IMR-90 (cell line): Measurements from ENCODE around the gene TFRC. TPM values are rescaled to one million over a fixed set of nuclear protein-coding genes. Genes with fewer than 3 reads are reported as not detected.

ENCODE experiments used
- ATAC-seq: fragments of 200-7000 bp; cut with Tn5 transposase; 2 replicates; pipeline ENCODE4 v1.9.1; 2020; ENCODE audit warnings: low read depth, mild to moderate bottlenecking, moderate library complexity
- BruUV-seq: library from RNA; stranded (reverse); fragments of 400-500 nt; replicated peaks from 2 replicates; lab custom pipeline; 2021; lab: Mats Ljungman, UMichigan
- CTCF ChIA-PET: fragments of 300-600 bp; formaldehyde crosslinking; extraction: SDS; loops from one replicate; lab custom pipeline; 2021; ENCODE audit warnings: antibody characterized with exemption; lab: Yijun Ruan, JAX
- POLR2A ChIA-PET: fragments of 300-600 bp; sonication (Branson Sonifier 250); formaldehyde crosslinking; loops from one replicate; lab custom pipeline; 2022; ENCODE audit warnings: antibody characterized with exemption; ENCODE audit not compliant: unreplicated experiment; lab: Charles Lee
- DNase-seq: peaks from one replicate; pipeline ENCODE4 v3.0.0; 2013
- H2AFZ ChIP-seq: replicated peaks from 2 replicates; pipeline ENCODE3; 2013; ENCODE audit warnings: low read length, mild to moderate bottlenecking; ENCODE audit not compliant: poor library complexity
- H2AK5ac ChIP-seq: 2 replicates; pipeline ENCODE4 v1.6.1; 2013; ENCODE audit warnings: low read depth, low read length, inconsistent platforms
- H2AK9ac ChIP-seq: replicated peaks from 2 replicates; pipeline ENCODE3; 2013; ENCODE audit warnings: mild to moderate bottlenecking, low read depth, low read length, moderate library complexity; ENCODE audit not compliant: poor library complexity
- H2BK120ac ChIP-seq: 2 replicates; pipeline ENCODE4 v1.6.1; 2013; ENCODE audit warnings: low read depth, low read length, inconsistent platforms
- H2BK15ac ChIP-seq: 3 replicates; pipeline ENCODE4 v1.6.1; 2013; ENCODE audit warnings: low read depth, low read length, inconsistent platforms
- H2BK20ac ChIP-seq: 2 replicates; pipeline ENCODE4 v1.6.1; 2013; ENCODE audit warnings: low read depth, mild to moderate bottlenecking, inconsistent platforms, low read length, moderate library complexity
- H2BK5ac ChIP-seq: 2 replicates; pipeline ENCODE4 v1.6.1; 2013; ENCODE audit warnings: mild to moderate bottlenecking, low read depth, low read length, inconsistent platforms; ENCODE audit not compliant: poor library complexity, severe bottlenecking
- H3K14ac ChIP-seq: replicated peaks from 2 replicates; pipeline ENCODE4 v1.6.1; 2013; ENCODE audit warnings: low read depth, low read length, inconsistent platforms
- H3K18ac ChIP-seq: 2 replicates; pipeline ENCODE4 v1.6.1; 2013; ENCODE audit warnings: low read depth, low read length, control low read depth
- H3K23ac ChIP-seq: 2 replicates; pipeline ENCODE4 v1.6.1; 2013; ENCODE audit warnings: low read depth, low read length, inconsistent platforms
- H3K27ac ChIP-seq: 2 replicates; pipeline ENCODE4 v1.5.1; 2013; ENCODE audit warnings: mild to moderate bottlenecking, control low read depth, low read length; ENCODE audit not compliant: insufficient read depth
- H3K27me3 ChIP-seq: 2 replicates; pipeline ENCODE4 v1.6.1; 2013; ENCODE audit warnings: low read length; ENCODE audit not compliant: control insufficient read depth, insufficient read depth
- H3K36me3 ChIP-seq: 2 replicates; pipeline ENCODE4 v1.6.1; 2013; ENCODE audit warnings: low read length, mixed read lengths; ENCODE audit not compliant: control insufficient read depth, insufficient read depth
- H3K4ac ChIP-seq: 2 replicates; pipeline ENCODE4 v1.6.1; 2013; ENCODE audit warnings: low read depth, low read length, inconsistent platforms
- H3K4me1 ChIP-seq: 2 replicates; pipeline ENCODE4 v1.6.1; 2013; ENCODE audit warnings: low read length, mixed read lengths; ENCODE audit not compliant: control insufficient read depth, insufficient read depth
- H3K4me2 ChIP-seq: 2 replicates; pipeline ENCODE4 v1.6.1; 2013; ENCODE audit warnings: low read depth, mild to moderate bottlenecking, control low read depth, low read length, moderate library complexity
- H3K4me3 ChIP-seq: 2 replicates; pipeline ENCODE4 v1.5.1; 2013; ENCODE audit warnings: low read depth, mild to moderate bottlenecking, control low read depth, low read length, moderate library complexity; ENCODE audit not compliant: insufficient read depth
- H3K56ac ChIP-seq: 2 replicates; pipeline ENCODE4 v1.6.1; 2013; ENCODE audit warnings: low read length, inconsistent platforms; ENCODE audit not compliant: insufficient read depth; ENCODE audit errors: extremely low read depth
- H3K79me1 ChIP-seq, 2 experiments: 2 replicates each; pipeline ENCODE4 v1.6.1; 2013; ENCODE audit warnings: low read length in 2 of 2, inconsistent platforms in 1 of 2, low read depth in 1 of 2
- H3K9ac ChIP-seq: 2 replicates; pipeline ENCODE4 v1.6.1; 2013; ENCODE audit warnings: low read depth, low read length, control low read depth
- H3K9me1 ChIP-seq: 2 replicates; pipeline ENCODE4 v1.6.1; 2013; ENCODE audit warnings: low read length, inconsistent platforms; ENCODE audit not compliant: insufficient read depth
- H3K9me3 ChIP-seq: 2 replicates; pipeline ENCODE4 v1.6.1; 2013; ENCODE audit warnings: low read length; ENCODE audit not compliant: control insufficient read depth, insufficient read depth
- H4K20me1 ChIP-seq: 2 replicates; pipeline ENCODE4 v1.6.1; 2013; ENCODE audit warnings: low read length, inconsistent platforms; ENCODE audit not compliant: insufficient read depth
- H4K5ac ChIP-seq: 2 replicates; pipeline ENCODE4 v1.6.1; 2013; ENCODE audit warnings: mild to moderate bottlenecking, low read depth, low read length, control low read depth
- H4K8ac ChIP-seq, 2 experiments: 2 replicates each; pipeline ENCODE4 v1.6.1; 2013; ENCODE audit warnings: low read depth in 2 of 2, low read length in 2 of 2, control low read depth in 1 of 2, inconsistent platforms in 1 of 2
- H4K91ac ChIP-seq: 2 replicates; pipeline ENCODE4 v1.6.1; 2013; ENCODE audit warnings: low read depth, low read length, inconsistent platforms; ENCODE audit not compliant: insufficient read depth
- BHLHE40 ChIP-seq: fragments of 150-350 bp; IDR thresholded peaks from 2 replicates; pipeline ENCODE4 v1.6.1; 2016; ENCODE audit warnings: mild to moderate bottlenecking, low read depth, low read length
- CEBPB ChIP-seq: IDR thresholded peaks from 2 replicates; pipeline ENCODE4 v1.6.1; 2012; ENCODE audit warnings: low read depth, low read length, improper control_type of control experiment
- CHD1 ChIP-seq: IDR thresholded peaks from 2 replicates; pipeline ENCODE4 v1.6.1; 2012; ENCODE audit warnings: low read depth, low read length, improper control_type of control experiment
- CTCF ChIP-seq: conservative IDR thresholded peaks from 2 replicates; pipeline ENCODE4 v1.5.1; 2012; ENCODE audit warnings: mild to moderate bottlenecking, low read depth, low read length, improper control_type of control experiment
- MAZ ChIP-seq: IDR thresholded peaks from 2 replicates; pipeline ENCODE4 v1.6.1; 2012; ENCODE audit warnings: low read depth, mild to moderate bottlenecking, low read length, improper control_type of control experiment, moderate library complexity, borderline replicate concordance
- MXI1 ChIP-seq: IDR thresholded peaks from 2 replicates; pipeline ENCODE4 v1.6.1; 2012; ENCODE audit warnings: low read depth, mild to moderate bottlenecking, low read length, moderate library complexity, borderline replicate concordance
- RCOR1 ChIP-seq: IDR thresholded peaks from 2 replicates; pipeline ENCODE4 v1.6.1; 2012; ENCODE audit warnings: mild to moderate bottlenecking, low read length, improper control_type of control experiment; ENCODE audit not compliant: insufficient replicate concordance
- SMC3 ChIP-seq: fragments of 150-350 bp; IDR thresholded peaks from 2 replicates; pipeline ENCODE4 v1.6.1; 2016; ENCODE audit warnings: low read depth, mild to moderate bottlenecking, antibody characterized with exemption, low read length, moderate library complexity
- WGBS, 2 experiments: methylation state at CpG; one replicate each; pipeline versions ENCODE4 v1.1.5 to v1.1.7; 2013; ENCODE audit warnings: missing lambda C conversion rate in 2 of 2; ENCODE audit not compliant: insufficient read length in 1 of 2; ENCODE audit errors: extremely low coverage in 2 of 2; 5-methylcytosine and 5-hydroxymethylcytosine counted together
- dilution Hi-C: fragments of 300-500 bp; cut with HindIII; formaldehyde crosslinking; loops from one replicate; pipeline ENCODE4 v1.14.3; 2018; ENCODE audit warnings: low sequenced_read_pairs; ENCODE audit not compliant: unreplicated experiment
- in situ Hi-C: fragments of 300-500 bp; cut with MboI; formaldehyde crosslinking; loops from 3 replicates; pipeline ENCODE4 v1.14.3; 2019; ENCODE audit warnings: low sequenced_read_pairs, inconsistent platforms, mixed read lengths
- intact Hi-C: fragments of 100-400 bp; cut with micrococcal nuclease; formaldehyde crosslinking; loops from 2 replicates; pipeline ENCODE4 v1.10.0; 2022
- polyA plus RNA-seq, 3 experiments: library from polyadenylated mRNA; depleted of rRNA; stranded (reverse); fragments of >200 nt; gene quantifications; 2 replicates each; pipeline ENCODE4 v1.2.3, GENCODE V29; 2012; ENCODE audit warnings: low replicate concordance in 1 of 3
- total RNA-seq: library from RNA; depleted of rRNA; stranded (reverse); fragments of >200 nt; gene quantifications from 2 replicates; pipeline ENCODE4 v1.2.3, GENCODE V29; 2012
- TF ChIP-seq, protein P1 (sequence below): fragments of 150-350 bp; IDR thresholded peaks from 2 replicates; pipeline ENCODE4 v1.6.1; 2016; ENCODE audit warnings: low read depth, mild to moderate bottlenecking, low read length, moderate library complexity, borderline replicate concordance

Gene TFRC
- total and polyA plus RNA-seq, 2 of the 4 experiments (the other 2 are of a cell fraction): 78.6 to 156 TPM

DNA sequence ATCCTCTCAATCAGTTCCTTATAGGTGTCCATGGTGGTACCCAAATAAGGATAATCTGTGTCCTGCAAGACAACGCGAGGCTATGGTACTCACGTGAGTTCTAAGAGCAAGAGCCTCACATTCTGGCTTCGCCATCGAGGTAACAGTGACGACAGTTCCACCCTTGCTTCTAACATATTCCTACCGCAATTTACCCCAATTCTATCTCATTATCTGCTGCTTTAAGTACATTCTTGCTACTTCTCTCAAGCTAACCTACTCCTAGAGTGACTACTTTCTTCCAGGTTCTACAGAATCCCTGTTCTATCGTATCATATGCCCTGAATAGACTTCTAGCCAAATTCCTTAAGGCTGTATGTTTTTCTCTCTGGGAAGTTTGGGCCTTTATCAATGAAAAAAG is 26.6 kb downstream of the TFRC start:
- Histone ChIP-seq H2BK15ac (no peak overlapping the region), H3K4ac (no peak overlapping the region), H3K4me1 (no peaks in the 10 kb centered on the region; the same call in 1 of the 2 replicates), H3K27me3 (no peaks in the 10 kb centered on the region), H4K5ac (no peak overlapping the region), H2AK9ac (no peak overlapping the region), H3K79me1 (0 out of 4 replicates have a peak, but pooled peaks cover 0 to 3% of the 10 kb centered on the region in 2 experiments), H3K4me3 (no peak overlapping the region), H3K23ac (no peak overlapping the region), H3K14ac (no peak overlapping the region), H3K9ac (no peak overlapping the region), H3K9me3 (no peaks in the 10 kb centered on the region), H3K9me1 (peaks cover 2% of the 10 kb centered on the region; the same call in 1 of the 2 replicates), H2AK5ac (no peak overlapping the region), H2BK20ac (no peak overlapping the region), H3K4me2 (no peak overlapping the region), H3K27ac (no peak overlapping the region), H3K36me3 (peaks cover 62% of the 10 kb centered on the region), H2AFZ (no peak overlapping the region), H3K56ac (no peak overlapping the region), H4K20me1 (no peaks in the 10 kb centered on the region), H2BK5ac (no peak overlapping the region), H3K18ac (no peak overlapping the region), H4K91ac (no peak overlapping the region), H4K8ac (no peak overlapping the region), H2BK120ac (no peak overlapping the region)
- in situ Hi-C loops: no loop called here
- TF ChIP-seq MAZ (no peak), CHD1 (no peak), CEBPB (no peak), CTCF (no peak), RCOR1 (no peak), BHLHE40 (no peak), SMC3 (no peak), MXI1 (no peak)
- TF ChIP-seq, protein P1, sequence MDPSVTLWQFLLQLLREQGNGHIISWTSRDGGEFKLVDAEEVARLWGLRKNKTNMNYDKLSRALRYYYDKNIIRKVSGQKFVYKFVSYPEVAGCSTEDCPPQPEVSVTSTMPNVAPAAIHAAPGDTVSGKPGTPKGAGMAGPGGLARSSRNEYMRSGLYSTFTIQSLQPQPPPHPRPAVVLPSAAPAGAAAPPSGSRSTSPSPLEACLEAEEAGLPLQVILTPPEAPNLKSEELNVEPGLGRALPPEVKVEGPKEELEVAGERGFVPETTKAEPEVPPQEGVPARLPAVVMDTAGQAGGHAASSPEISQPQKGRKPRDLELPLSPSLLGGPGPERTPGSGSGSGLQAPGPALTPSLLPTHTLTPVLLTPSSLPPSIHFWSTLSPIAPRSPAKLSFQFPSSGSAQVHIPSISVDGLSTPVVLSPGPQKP: no peak
- 98% methylated on average over 7 of the region's 8 CpGs; no CpG with 5 or more reads in 1 of the 2 experiments for WGBS, 2 experiments
- intact Hi-C loops: no loop called here
- dilution Hi-C loops: loop anchor here (25.0 kb wide), 1 partner anchor 132 kb away; no protein-coding TSS in a partner anchor
- BruUV-seq: no TSS peak
- ATAC-seq: no peak
- DNase-seq: no peak
- ChIA-PET CTCF (no interaction called here), POLR2A (no interaction called here)
